ENCODE results near the gene FRYL. TPM values are rescaled to one million over a fixed set of nuclear protein-coding genes. Genes with fewer than 3 reads are reported as not detected.

Gene FRYL
- total RNA-seq, 1 experiment from 2014 or later = 47.7 TPM

DNA sequence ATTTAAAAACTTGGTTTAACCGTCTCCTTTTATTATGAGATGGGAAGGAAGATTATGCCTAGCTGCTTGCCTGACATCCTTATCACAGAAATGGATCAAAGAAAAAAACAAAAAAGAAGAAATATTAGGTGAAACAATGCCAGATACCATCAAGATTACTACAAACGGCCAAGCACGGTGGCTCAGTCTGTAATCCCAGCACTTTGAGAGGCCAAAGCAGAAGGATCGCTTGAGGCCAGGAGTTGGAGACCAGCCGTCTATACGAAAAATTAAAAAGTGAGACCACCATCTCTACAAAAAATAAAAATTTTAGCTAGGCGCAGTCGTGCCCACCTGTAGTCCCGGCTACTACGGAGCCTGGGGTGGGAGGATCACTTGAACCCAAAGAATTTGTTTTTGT lies 2.3 kb downstream of the FRYL start:
- Histone ChIP-seq H3K4me3 (replicated peaks in 1 of 2; ENCODE audit: low read depth in 1 of 2, low read length in 2 of 2) (no peak overlapping the region), H3K4me2 (ENCODE audit: low read length) (peak overlapping the region; percentile 85), H3K27me3 (ENCODE audit: insufficient read depth, low read length) (no peaks in the 10 kb centered on the region), H3K27ac (ENCODE audit: low read depth, low read length) (no peak overlapping the region), H3K9me3 (ENCODE audit: control insufficient read depth in 1 of 2, insufficient read depth in 1 of 2, low read depth in 1 of 2, low read length in 2 of 2) (no peaks in the 10 kb centered on the region), H3K79me2 (ENCODE audit: insufficient read depth, low read length) (peaks cover 66% of the 10 kb centered on the region), H3K36me3 (ENCODE audit: control insufficient read depth in 1 of 2, insufficient read depth in 2 of 2, low read length in 2 of 2) (no peaks in the 10 kb centered on the region), H3K4me1 (ENCODE audit: control insufficient read depth in 1 of 2, insufficient read depth in 2 of 2, low read length in 2 of 2) (peaks cover 17 to 42% of the 10 kb centered on the region in 2 experiments), H3K9me2 (ENCODE audit: insufficient read depth) (no peaks in the 10 kb centered on the region), H2AFZ (ENCODE audit: low read depth, low read length, poor library complexity, severe bottlenecking) (no peak overlapping the region), H4K20me1 (ENCODE audit: insufficient read depth) (no peaks in the 10 kb centered on the region; the same call in 1 of the 2 replicates), H3K9ac (ENCODE audit: low read length) (peak overlapping the region; percentile 76; the same call in 1 of the 2 replicates)
- ChIA-PET CTCF (no interaction called here), POLR2A (no interaction called here), RAD21 (ENCODE audit: low non-redundant PET in 1 of 2, low total read pairs in 2 of 2, uncharacterized antibody in 2 of 2, unreplicated experiment in 2 of 2) (no interaction called here)
- no peak for ATAC-seq
- no peak for DNase-seq (ENCODE audit: low read depth, low spot score)
- TF ChIP-seq EZH2 (IDR thresholded peaks at IDR 0.05) (no peak), SRF (IDR thresholded peaks at IDR 0.05; ENCODE audit: low read depth) (no peak), TCF7L2 (IDR thresholded peaks at IDR 0.05; ENCODE audit: borderline replicate concordance, extremely low read depth, insufficient read depth, insufficient read length) (no peak)
- BruUV-seq (replicated peaks) = no TSS peak
- intact Hi-C loops (cut with micrococcal nuclease) = no loop called here

DNA sequence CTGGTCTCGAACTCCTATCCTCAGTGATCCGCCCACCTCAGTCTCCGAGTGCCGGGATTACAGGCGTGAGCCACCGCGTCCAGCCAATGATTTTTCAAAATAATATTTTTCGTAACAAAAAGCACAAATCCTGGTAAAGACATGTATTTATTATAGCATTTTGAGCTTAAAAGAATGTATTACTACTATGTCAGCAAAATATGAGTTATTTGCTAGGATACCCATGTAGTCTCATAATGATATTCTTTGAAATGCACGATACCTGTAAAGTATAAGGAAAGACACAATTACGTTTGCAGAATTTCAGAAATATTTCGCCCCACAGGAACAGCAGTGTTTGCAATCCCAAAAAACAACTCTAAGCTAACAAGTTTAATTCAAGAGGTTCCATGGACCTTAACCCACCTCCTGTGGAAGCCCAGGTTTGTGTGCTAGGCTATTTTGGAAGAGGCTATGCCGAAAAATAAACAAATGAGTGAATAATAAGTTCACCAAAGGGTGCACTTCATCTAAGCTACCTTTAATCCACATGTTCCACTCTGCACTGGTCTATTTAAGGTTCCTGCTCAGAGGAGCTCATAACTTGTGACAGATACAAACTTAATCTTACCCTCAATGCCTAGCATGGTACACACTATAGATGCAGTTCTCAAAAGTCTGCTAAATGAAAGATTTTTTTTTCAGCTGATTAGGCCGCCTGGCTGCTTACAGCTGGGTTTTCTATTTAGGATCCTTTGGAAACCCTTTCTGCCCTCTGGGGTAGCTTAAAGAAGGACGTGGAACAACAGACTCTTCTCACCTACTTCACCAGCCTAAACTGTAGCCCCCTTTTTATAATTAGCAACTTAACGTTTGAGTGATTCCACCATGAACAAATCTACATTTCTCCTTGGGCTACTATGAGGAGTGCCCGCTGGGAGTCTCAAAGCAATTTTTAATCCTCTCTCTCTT lies 5.0 kb downstream of the FRYL start:
- no peaks in the 10 kb centered on the region for H3K36me3 ChIP-seq (ENCODE audit: control insufficient read depth in 1 of 2, insufficient read depth in 2 of 2, low read length in 2 of 2)
- intact Hi-C loops (cut with micrococcal nuclease) = no loop called here
- no peaks in the 10 kb centered on the region for H3K9me2 ChIP-seq (ENCODE audit: insufficient read depth)
- H3K4me2 ChIP-seq (ENCODE audit: low read length) = no peak overlapping the region
- no peak for ATAC-seq
- H3K27me3 ChIP-seq (ENCODE audit: insufficient read depth, low read length) = no peaks in the 10 kb centered on the region
- no TSS peak for BruUV-seq (replicated peaks)
- H3K79me2 ChIP-seq (ENCODE audit: insufficient read depth, low read length) = peaks cover 93% of the 10 kb centered on the region
- H3K9ac ChIP-seq (ENCODE audit: low read length) = no peak overlapping the region
- ChIA-PET RAD21 (ENCODE audit: low non-redundant PET in 1 of 2, low total read pairs in 2 of 2, uncharacterized antibody in 2 of 2, unreplicated experiment in 2 of 2) (no interaction called here), POLR2A (interaction anchor here (0.8 kb wide), 1 partner anchor 12 kb away, joined by 3 read pairs; no protein-coding TSS in a partner anchor), CTCF (interaction anchor here (0.6 kb wide), 1 partner anchor 9 kb away, joined by 6 read pairs; no protein-coding TSS in a partner anchor)
- DNase-seq (ENCODE audit: low read depth, low spot score) = no peak
- H3K4me1 ChIP-seq (ENCODE audit: control insufficient read depth in 1 of 2, insufficient read depth in 2 of 2, low read length in 2 of 2) = peaks cover 17 to 36% of the 10 kb centered on the region in 2 experiments
- H3K27ac ChIP-seq (ENCODE audit: low read depth, low read length) = no peak overlapping the region
- no peak overlapping the region for H2AFZ ChIP-seq (ENCODE audit: low read depth, low read length, poor library complexity, severe bottlenecking)
- H3K4me3 ChIP-seq (replicated peaks in 1 of 2; ENCODE audit: low read depth in 1 of 2, low read length in 2 of 2) = no peak overlapping the region
- no peaks in the 10 kb centered on the region for H3K9me3 ChIP-seq (ENCODE audit: control insufficient read depth in 1 of 2, insufficient read depth in 1 of 2, low read depth in 1 of 2, low read length in 2 of 2)
- H4K20me1 ChIP-seq (ENCODE audit: insufficient read depth) = no peaks in the 10 kb centered on the region; the same call in 1 of the 2 replicates
- TF ChIP-seq FOSL1 (IDR thresholded peaks at IDR 0.05; ENCODE audit: low read depth) = no peak
- no peak for TF ChIP-seq ZNF274 (IDR thresholded peaks at IDR 0.05; ENCODE audit: low read depth, low read length)
- TF ChIP-seq SRF (IDR thresholded peaks at IDR 0.05; ENCODE audit: low read depth) = no peak
- TF ChIP-seq SP1 (IDR thresholded peaks at IDR 0.05; ENCODE audit: low read depth) = no peak
- TF ChIP-seq, protein P1, sequence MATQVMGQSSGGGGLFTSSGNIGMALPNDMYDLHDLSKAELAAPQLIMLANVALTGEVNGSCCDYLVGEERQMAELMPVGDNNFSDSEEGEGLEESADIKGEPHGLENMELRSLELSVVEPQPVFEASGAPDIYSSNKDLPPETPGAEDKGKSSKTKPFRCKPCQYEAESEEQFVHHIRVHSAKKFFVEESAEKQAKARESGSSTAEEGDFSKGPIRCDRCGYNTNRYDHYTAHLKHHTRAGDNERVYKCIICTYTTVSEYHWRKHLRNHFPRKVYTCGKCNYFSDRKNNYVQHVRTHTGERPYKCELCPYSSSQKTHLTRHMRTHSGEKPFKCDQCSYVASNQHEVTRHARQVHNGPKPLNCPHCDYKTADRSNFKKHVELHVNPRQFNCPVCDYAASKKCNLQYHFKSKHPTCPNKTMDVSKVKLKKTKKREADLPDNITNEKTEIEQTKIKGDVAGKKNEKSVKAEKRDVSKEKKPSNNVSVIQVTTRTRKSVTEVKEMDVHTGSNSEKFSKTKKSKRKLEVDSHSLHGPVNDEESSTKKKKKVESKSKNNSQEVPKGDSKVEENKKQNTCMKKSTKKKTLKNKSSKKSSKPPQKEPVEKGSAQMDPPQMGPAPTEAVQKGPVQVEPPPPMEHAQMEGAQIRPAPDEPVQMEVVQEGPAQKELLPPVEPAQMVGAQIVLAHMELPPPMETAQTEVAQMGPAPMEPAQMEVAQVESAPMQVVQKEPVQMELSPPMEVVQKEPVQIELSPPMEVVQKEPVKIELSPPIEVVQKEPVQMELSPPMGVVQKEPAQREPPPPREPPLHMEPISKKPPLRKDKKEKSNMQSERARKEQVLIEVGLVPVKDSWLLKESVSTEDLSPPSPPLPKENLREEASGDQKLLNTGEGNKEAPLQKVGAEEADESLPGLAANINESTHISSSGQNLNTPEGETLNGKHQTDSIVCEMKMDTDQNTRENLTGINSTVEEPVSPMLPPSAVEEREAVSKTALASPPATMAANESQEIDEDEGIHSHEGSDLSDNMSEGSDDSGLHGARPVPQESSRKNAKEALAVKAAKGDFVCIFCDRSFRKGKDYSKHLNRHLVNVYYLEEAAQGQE (IDR thresholded peaks at IDR 0.05; ENCODE audit: low read depth) = no peak
- TF ChIP-seq, protein P2, sequence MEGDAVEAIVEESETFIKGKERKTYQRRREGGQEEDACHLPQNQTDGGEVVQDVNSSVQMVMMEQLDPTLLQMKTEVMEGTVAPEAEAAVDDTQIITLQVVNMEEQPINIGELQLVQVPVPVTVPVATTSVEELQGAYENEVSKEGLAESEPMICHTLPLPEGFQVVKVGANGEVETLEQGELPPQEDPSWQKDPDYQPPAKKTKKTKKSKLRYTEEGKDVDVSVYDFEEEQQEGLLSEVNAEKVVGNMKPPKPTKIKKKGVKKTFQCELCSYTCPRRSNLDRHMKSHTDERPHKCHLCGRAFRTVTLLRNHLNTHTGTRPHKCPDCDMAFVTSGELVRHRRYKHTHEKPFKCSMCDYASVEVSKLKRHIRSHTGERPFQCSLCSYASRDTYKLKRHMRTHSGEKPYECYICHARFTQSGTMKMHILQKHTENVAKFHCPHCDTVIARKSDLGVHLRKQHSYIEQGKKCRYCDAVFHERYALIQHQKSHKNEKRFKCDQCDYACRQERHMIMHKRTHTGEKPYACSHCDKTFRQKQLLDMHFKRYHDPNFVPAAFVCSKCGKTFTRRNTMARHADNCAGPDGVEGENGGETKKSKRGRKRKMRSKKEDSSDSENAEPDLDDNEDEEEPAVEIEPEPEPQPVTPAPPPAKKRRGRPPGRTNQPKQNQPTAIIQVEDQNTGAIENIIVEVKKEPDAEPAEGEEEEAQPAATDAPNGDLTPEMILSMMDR (IDR thresholded peaks at IDR 0.05 in 2 of 3, conservative IDR thresholded peaks at IDR 0.05 in 1 of 3; ENCODE audit: borderline replicate concordance in 1 of 3, insufficient read depth in 1 of 3, low read depth in 2 of 3, low read length in 2 of 3) = no peak
- TF ChIP-seq EGR1 (IDR thresholded peaks at IDR 0.05; ENCODE audit: low read depth) = no peak
- TF ChIP-seq, protein P3, sequence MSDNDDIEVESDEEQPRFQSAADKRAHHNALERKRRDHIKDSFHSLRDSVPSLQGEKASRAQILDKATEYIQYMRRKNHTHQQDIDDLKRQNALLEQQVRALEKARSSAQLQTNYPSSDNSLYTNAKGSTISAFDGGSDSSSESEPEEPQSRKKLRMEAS (IDR thresholded peaks at IDR 0.05) = no peak
- no peak for TF ChIP-seq YY1 (IDR thresholded peaks at IDR 0.05; ENCODE audit: extremely low read depth, insufficient replicate concordance, low read depth, low read length)
- TF ChIP-seq RAD21 (IDR thresholded peaks at IDR 0.05; ENCODE audit: low read depth) = no peak
- TF ChIP-seq CBX3 (IDR thresholded peaks at IDR 0.05; ENCODE audit: low read depth) = no peak

All from HCT116 (cell line).